SK-N-MC (cell line): Measurements from ENCODE around the gene CYP4V2.

ENCODE experiments used
- DNase-seq: peaks from one replicate; pipeline ENCODE4 v3.0.0-alpha.2; 2011; ENCODE audit warnings: low read depth, low spot score
- H3K27ac ChIP-seq: fragments of 200-600 bp; sonication (generic); 2 replicates; pipeline ENCODE4 v1.5.1; 2016; ENCODE audit warnings: mixed run types
- H3K36me3 ChIP-seq: fragments of 200-600 bp; sonication (generic); 2 replicates; pipeline ENCODE4 v1.6.1; 2017; ENCODE audit warnings: antibody characterized with exemption, low read length, mixed read lengths; ENCODE audit not compliant: insufficient read depth
- H3K4me3 ChIP-seq: fragments of 200-600 bp; sonication (generic); 2 replicates; pipeline ENCODE4 v1.5.1; 2016
- H3K9ac ChIP-seq: fragments of 200-600 bp; sonication (generic); 2 replicates; pipeline ENCODE4 v1.8.0; 2017; ENCODE audit warnings: mixed run types, mixed read lengths; ENCODE audit not compliant: insufficient read length
- H3K9me3 ChIP-seq: fragments of 200-600 bp; sonication (generic); 2 replicates; pipeline ENCODE4 v1.6.1; 2017; ENCODE audit warnings: low read depth, mild to moderate bottlenecking, antibody characterized with exemption, low read length, moderate library complexity, mixed read lengths
- EZH2 ChIP-seq: fragments of 200-600 bp; sonication (generic); IDR thresholded peaks from one replicate; pipeline ENCODE4 v1.6.1; 2017; ENCODE audit warnings: antibody characterized with exemption
- FOXP2 ChIP-seq: optimal IDR thresholded peaks from 2 replicates; pipeline ENCODE3; 2011; ENCODE audit warnings: mild to moderate bottlenecking, moderate library complexity; ENCODE audit not compliant: insufficient read depth; ENCODE audit errors: extremely low read length, control extremely low read depth
- POLR2AphosphoS5 ChIP-seq: IDR thresholded peaks from 2 replicates; pipeline ENCODE4 v1.6.1; 2012; ENCODE audit warnings: mild to moderate bottlenecking, low read depth, low read length, borderline replicate concordance

CYP4V2 gene

DNA sequence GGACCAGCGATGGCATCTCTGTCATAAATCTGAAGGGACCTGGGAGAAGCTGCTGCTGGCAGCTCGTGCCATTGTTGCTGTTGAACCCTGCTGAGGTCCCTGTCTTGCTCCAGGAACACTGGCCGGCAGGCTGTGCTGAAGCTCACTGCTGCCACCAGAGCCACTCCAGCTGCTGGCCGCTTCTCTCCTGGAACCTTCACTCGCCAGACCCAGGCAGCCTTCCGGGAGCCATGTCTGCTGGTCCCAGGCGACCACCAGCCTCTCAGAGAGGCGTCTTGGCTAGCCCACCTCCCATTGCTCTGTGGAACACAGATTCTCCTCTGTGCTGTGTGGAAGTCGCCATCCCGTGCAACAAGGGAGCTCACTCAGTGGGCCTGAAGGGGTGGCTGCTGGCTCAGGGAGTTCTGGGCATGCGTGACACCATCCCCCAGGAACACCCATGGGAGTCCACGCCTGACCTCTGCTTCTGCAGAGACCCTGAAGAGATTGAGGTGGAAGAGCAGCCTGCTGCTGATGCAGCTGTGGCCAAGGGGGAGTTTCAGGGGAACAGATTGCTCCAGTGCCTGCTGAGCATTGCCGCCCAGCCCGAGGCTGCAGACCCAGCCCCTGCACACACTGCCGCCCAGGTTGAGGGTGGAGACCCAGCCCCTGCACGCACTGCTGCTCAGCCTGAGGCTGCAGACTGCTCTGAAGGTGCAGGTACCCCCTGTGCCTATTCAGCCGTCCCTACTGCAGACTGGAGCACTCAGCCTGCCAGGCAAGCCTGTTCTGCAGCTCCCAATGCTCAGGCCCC is 33.1 kb upstream of the CYP4V2 start:
- DNase-seq, result no peak
- no peak overlapping the region for H3K4me3 ChIP-seq
- no peak overlapping the region for H3K9ac ChIP-seq
- H3K36me3 ChIP-seq, result no peaks in the 10 kb centered on the region
- no peak for TF ChIP-seq EZH2
- no peak for TF ChIP-seq POLR2AphosphoS5
- TF ChIP-seq FOXP2, result no peak
- H3K9me3 ChIP-seq, result no peaks in the 10 kb centered on the region
- H3K27ac ChIP-seq, result no peak overlapping the region

DNA sequence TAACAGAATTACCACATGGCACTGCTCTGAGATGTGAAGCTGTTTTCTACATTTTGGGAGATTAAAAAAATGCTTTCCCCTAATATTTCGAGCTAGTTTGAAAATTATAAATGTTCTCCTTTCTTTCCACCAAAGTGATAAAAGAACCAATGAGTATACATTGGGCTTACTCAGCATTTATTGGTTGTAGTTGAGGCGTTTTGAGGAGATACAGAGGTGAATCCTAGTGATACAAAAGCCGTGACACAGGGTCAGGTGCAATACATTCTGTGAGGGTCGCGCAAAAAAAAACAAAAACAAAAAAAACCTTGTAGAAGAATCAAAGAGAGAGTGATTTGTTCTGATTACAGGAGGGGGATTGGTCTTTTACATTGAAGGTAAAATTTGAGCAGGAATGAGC is 32.4 kb upstream of the CYP4V2 start:
- H3K4me3 ChIP-seq, result no peak overlapping the region
- H3K9me3 ChIP-seq, result no peaks in the 10 kb centered on the region
- H3K9ac ChIP-seq, result no peak overlapping the region
- TF ChIP-seq FOXP2, result no peak
- TF ChIP-seq EZH2, result no peak
- TF ChIP-seq POLR2AphosphoS5, result no peak
- no peak for DNase-seq
- H3K36me3 ChIP-seq, result no peaks in the 10 kb centered on the region
- H3K27ac ChIP-seq, result no peak overlapping the region

DNA sequence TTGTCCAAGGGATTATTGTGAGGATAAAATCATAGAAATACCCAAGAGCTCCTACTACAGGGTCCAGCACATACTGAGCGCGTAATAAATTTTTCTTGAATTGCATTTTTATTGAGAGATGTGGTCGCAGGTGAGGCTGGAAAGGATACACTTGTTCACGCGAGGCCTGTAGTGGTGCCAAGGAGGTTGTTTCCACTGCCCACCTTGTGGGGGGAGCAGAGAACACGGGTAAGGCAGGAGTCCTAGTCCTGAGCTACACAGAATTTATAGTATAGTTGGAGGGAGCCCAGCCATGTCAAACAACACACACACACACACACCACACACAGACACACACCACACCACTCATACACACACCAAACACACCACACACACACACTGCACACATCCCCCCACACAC is 31.8 kb upstream of the CYP4V2 start:
- Histone ChIP-seq H3K4me3 (no peak overlapping the region), H3K9ac (no peak overlapping the region), H3K27ac (no peak overlapping the region), H3K36me3 (no peaks in the 10 kb centered on the region), H3K9me3 (no peaks in the 10 kb centered on the region)
- TF ChIP-seq POLR2AphosphoS5 (no peak), FOXP2 (no peak), EZH2 (no peak)
- DNase-seq, result no peak

DNA sequence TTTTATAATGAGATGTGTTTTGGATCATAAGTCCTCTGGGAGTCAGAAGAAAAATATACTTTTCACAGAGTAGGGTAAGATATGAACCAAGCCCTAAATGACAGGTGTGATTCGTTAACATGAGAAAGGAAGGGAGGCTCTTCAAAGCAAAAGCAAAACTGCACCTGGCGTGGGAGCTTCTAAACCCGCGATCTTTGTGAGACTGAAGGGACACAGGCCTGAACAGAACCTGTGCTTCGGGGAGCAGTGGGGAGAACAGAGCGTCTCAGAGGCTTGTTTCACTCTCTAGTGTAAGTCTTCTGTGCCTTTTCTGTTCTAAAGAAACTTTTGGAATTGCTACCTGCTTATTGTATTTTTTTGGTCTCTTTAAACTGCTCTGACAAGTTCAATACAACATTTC is 30.2 kb upstream of the CYP4V2 start:
- DNase-seq, result no peak
- no peak overlapping the region for H3K27ac ChIP-seq
- no peak overlapping the region for H3K4me3 ChIP-seq

DNA sequence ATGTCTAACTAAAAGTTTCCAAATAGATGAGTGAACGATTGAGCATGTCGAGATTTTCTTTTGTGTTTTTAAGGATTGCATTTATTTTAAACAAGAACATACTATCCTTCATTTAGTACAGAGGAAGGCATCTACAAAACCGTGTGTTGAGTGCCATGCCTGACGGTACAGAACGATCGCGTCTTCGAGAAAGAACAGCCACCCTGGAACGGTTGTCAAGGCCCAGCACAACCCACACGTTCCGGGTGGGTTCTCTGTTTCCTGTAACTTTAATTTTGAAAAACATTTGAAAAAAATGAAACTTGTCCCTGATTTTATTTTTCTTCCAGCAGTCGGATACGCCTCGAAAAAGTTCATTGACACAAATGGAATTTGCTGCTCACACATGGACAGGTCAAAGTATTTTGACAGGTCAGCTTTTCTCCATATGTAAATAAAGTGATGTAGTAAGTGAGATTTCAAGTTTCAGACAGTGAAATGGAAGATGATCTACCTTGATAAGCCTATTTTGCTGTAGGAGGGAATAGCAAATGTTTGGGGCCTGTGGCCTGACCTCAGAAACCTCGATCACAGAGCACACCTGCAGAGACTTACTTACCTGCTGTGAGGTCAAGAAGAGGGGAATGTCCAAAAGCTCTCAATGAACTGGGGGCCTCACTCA is 24.4 kb upstream of the CYP4V2 start:
- Histone ChIP-seq H3K27ac (no peak overlapping the region), H3K4me3 (no peak overlapping the region), H3K36me3 (no peaks in the 10 kb centered on the region), H3K9ac (no peak overlapping the region), H3K9me3 (no peaks in the 10 kb centered on the region)
- DNase-seq, result no peak
- TF ChIP-seq EZH2, result no peak
- no peak for TF ChIP-seq FOXP2
- TF ChIP-seq POLR2AphosphoS5, result no peak

More for the DNA sequence above, 30.2 kb upstream of the CYP4V2 start:
- no peaks in the 10 kb centered on the region for H3K36me3 ChIP-seq
- no peak overlapping the region for H3K9ac ChIP-seq
- no peak for TF ChIP-seq EZH2
- TF ChIP-seq FOXP2, result no peak
- TF ChIP-seq POLR2AphosphoS5, result no peak
- no peaks in the 10 kb centered on the region for H3K9me3 ChIP-seq

DNA sequence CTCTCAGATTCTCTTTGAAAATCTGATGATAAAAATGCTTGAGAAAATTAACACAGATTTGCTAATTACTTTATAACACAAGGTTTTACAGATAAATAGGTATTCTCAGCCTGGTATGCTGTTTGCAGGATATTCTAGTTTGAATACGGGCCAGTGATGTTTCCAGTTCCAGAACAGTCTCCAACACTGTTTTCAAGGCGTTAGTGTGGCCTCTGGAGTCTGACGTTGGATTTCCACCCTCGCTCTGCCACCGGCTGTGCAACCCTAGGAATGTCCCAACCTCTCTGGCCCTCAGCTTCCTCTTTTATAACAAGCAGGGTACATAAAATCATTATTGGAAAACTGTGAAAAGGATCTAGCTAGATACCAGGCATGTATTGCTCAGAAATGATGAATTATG is 23.8 kb upstream of the CYP4V2 start:
- H3K27ac ChIP-seq, result no peak overlapping the region
- no peak for TF ChIP-seq EZH2
- TF ChIP-seq POLR2AphosphoS5, result no peak
- TF ChIP-seq FOXP2, result no peak
- DNase-seq, result no peak
- no peaks in the 10 kb centered on the region for H3K36me3 ChIP-seq
- no peaks in the 10 kb centered on the region for H3K9me3 ChIP-seq
- H3K4me3 ChIP-seq, result no peak overlapping the region
- H3K9ac ChIP-seq, result no peak overlapping the region

DNA sequence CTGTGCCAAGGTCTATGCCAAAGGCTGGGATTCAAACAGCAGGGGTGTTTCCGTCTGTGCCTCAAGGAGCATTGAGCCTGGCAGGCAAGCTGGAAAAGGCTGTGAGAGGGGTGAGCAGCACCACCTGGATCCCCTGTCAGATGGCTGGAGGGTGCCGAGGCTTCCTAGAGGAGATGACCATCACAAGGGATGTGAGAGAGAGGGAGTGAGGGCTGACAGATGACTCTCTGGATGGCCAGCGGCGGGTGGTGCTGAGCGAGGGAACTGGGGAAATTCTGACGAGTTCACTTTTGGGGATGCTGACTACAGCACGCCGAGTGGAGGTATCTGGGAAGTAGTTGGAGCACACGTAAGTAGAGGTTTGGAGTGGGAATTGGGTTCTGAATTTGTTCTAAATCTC is 22.6 kb upstream of the CYP4V2 start:
- no peak for DNase-seq
- TF ChIP-seq EZH2, result no peak
- no peak for TF ChIP-seq POLR2AphosphoS5
- no peak for TF ChIP-seq FOXP2
- no peak overlapping the region for H3K4me3 ChIP-seq

DNA sequence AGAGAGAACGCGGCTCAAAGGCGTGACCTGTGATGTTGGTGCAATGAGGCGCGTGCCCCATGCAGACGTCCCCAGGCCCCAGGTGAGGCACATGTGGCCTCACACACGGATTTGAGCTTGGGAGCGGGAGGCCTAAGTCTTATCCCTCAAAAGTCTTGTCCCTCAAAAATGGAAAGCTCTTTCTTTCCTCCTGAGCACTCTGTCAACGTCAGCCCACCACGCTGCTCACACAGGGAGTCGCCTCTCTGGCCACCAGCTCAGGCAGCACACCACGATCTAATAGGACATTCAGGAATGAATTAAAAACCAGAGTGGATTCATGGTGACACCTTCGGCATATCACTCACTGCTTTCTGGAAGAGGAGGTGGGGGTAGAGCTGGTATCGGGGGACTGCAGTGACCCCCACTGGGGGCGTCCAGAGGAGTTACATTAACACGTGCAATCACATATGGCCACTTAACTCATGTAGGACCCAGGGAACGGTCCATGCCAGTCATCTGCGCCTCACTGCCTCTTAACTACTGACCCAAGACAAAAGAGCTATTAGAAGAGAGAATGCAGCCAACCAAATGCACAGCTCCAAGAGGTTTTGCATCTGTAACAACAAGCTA is 21.9 kb upstream of the CYP4V2 start:
- no peak overlapping the region for H3K4me3 ChIP-seq
- no peak overlapping the region for H3K27ac ChIP-seq
- H3K9ac ChIP-seq, result no peak overlapping the region
- H3K9me3 ChIP-seq, result no peaks in the 10 kb centered on the region
- no peaks in the 10 kb centered on the region for H3K36me3 ChIP-seq
- TF ChIP-seq FOXP2, result no peak
- no peak for TF ChIP-seq EZH2
- TF ChIP-seq POLR2AphosphoS5, result no peak
- no peak for DNase-seq

More for the DNA sequence above, 22.6 kb upstream of the CYP4V2 start:
- no peak overlapping the region for H3K27ac ChIP-seq
- no peaks in the 10 kb centered on the region for H3K9me3 ChIP-seq
- H3K36me3 ChIP-seq, result no peaks in the 10 kb centered on the region
- no peak overlapping the region for H3K9ac ChIP-seq
